EL (cell line): Measurements from ENCODE around the gene TMEM269.
A peak's percentile ranks its signal among the peaks of the same experiment; 100 is the strongest.
"Not testable (repeated sequence)": the region's sequence is repeated elsewhere in the genome, so short reads cannot be mapped to it uniquely, and the experiment has no call there.

Experiments used
- DNase-seq: peaks from one replicate; pipeline ENCODE4 v3.0.0-alpha.2; 2016

Gene TMEM269

DNA sequence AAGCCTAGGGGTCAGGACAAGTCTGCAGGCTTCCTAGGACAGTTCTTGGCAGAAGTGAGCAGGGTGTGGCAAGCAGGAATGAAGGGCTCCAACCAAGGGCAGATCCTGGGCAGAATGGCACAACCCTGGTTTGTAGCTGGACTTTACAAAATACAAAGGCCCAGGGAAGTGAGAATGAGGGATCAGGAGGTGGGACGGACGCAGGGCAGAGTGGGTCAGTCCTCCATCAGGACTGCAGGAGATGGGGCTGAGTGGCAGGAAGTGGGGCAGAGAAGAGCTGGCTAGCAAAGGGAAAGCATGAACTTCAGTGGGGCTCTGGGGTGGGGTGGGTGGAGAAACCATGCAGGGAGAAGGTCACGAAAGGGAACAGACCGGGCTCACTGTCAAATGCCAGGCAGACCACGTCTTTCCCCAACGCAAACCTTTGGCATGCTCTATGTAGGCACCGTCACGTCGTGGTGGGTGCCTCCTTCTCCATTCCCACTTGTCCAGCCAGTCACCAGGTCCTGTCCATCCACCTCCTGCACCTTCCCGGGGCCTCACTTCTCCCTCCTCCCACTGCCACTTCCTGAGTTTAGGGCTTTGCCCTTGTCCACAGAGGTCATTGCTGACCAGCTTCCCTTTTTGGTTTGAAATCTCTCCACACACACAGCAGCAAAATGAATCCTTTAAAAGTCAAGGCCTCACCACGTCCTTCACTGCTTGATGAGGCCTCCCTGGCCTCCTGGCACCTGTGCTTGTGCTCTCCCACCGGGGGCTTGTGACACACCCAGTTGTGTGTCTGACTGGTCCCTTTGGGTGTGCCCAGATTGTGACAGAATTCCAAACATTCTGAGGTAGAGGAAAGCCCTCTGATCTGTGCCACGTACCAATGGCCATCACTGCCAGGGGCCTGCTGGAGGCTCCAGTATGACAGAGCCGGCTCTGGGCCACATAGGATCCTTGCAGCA lies 36.1 kb upstream of the TMEM269 start:
- no peak for DNase-seq

DNA sequence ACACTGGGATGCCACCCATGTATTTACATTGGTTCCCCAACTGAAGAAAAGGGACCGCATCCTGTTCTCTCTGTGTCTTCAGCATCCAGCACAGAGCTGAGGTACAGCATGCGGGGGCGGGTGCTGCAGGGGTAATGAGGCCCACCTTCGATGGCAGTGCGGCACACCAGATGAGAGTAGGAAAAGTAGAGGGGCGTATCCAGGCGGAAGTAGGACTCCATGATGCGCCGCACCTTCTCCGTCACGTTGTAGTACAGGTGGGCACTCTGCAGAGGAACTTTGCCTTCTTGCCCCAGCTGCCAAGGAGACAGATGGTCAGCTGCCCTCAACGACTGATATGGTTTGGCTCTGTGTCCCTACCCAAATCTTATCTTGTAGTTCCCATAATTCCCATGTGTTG lies 34.8 kb upstream of the TMEM269 start:
- no peak for DNase-seq

DNA sequence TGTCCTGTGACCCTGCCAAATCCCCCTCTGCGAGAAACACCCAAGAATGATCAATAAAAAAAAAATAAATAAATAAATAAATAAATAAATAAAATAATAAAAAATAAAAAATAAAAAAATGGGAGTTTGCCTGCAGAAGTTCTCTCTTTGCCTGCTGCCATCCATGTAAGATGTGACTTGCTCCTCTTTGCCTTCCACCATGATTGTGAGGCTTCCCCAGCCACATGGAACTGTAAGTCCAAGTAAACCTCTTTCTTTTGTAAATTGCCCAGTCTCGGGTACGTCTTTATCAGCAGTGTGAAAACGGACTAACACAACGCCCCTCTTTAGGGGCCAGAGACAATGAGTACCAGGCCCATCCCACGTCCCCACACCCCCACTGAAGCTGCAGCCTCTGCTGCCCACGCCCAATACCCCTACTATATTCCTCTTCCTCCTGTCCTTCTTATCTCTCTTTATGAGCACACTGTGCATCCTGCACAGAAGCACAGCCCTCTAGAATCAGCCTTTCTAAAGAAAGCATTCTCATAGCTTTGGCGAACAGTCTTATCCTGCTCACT lies 33.2 kb upstream of the TMEM269 start:
- not testable (repeated sequence) for DNase-seq

DNA sequence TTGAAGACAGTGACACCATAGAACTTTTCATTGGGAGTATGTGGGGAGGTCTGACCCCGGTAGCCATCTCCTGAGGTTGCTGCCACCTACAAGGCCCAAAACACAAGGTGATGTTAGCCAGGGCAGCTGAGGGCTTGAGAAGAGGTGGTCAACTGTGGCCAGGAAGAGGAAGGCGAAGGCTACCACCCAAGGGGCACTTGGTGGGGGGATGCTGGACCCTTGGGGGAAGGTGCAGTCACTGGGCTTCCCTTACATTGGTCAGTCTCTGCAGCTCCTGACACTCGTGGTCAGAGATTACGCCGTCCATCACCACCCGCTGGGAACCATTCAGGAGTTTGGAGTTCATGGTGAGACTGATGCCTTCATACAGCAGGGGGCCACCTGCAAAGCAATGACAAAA lies 32.5 kb upstream of the TMEM269 start:
- DNase-seq = no peak

DNA sequence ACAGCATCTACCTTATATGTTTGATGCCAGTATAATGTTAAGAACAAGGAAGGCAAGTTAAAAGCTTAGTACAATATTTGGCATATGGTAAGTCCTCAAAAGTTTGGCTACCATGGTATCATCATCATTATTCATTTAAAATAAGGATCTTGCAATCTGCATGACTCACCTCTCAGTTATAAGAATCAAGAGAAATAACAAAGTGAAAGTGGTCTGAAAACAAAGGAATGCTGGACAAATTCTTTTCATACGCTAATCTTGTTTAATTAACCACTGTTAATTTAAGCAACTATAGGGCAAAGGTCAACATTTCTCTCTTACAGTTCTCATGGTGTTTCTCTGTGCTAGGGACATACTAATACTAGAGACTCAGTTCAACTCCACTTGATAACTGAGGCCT lies 31.7 kb upstream of the TMEM269 start:
- peak; percentile 60 for DNase-seq

DNA sequence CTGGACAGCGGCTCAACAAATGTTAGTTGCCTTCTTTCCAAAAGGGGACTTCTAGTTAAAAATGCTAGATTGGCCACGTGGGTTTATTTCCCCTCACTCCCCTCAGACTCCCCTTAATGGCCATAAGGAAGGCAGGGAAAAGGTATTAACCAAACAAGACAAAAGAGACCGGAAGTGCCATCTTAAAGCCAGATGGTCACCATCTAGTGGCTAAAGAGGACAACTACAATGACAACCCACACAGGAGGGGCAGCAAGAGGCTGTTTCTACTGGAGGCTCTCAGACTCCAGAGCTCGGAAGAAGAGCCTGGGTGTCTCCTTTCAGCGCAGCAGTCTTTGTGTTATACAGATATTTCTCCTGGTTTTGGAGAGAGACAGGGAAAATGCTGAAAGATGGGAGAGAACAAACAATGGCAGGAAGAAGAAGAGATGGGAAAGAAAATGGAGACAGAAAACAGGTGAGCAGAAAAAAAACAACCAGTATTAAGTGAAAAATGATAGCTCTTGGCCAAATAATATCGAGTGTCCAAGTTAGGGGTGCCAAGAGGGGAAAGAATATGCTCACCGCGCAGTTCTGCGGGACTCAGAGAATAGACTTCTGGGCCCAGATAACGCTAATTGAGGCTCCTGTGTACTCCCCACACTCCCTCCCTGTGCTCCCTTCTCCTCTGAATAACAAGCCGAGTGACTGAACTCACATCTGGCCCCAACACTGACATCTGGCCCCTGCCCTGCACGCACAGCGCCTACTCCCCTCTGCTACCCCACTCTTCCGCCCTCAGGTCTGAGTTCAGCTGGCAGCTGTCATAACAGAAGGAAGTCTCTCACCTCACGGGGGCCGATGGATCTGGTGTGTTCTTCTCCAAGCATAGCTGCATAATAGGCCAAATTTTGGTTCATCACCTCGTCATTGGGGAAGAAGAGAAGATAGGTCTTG lies 27.6 kb upstream of the TMEM269 start:
- DNase-seq = peak; percentile 71

DNA sequence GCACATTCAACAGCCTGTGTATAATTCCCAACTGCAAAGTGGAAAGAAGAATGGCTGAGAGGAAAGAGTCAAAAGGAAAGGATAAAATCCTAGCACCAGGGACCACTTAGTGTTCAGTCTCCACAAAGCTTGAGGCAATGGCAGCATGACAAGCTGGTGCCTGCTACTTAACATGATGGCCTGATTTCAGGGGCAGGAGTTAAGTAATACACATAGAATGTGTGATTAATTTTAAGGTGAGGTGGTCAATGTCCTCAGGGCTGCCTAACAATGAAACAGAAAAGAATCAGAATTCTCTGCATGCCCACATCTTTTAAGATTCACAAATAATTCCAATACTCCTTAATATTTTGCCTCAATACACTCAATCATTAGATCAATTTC lies 26.9 kb upstream of the TMEM269 start:
- no peak for DNase-seq

DNA sequence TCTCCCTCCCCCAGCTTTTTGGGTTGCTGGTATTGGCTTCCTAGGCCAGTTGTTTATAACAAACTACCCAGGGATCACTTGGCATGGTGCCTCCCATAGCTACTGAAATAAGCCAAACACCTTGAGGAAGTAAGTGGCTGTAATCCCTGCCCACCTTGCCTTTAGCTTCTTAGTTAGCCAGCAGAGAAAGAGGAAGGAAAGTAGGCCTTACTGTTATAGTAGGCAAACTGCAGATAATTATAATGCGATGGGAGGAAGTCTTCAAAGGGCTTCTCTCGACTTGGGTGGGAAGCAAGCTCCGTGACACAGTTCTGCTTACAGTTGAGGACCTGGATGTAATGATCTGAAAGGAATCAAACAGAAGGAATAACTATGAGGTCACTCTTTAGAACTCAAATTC lies 26.1 kb upstream of the TMEM269 start:
- no peak for DNase-seq

DNA sequence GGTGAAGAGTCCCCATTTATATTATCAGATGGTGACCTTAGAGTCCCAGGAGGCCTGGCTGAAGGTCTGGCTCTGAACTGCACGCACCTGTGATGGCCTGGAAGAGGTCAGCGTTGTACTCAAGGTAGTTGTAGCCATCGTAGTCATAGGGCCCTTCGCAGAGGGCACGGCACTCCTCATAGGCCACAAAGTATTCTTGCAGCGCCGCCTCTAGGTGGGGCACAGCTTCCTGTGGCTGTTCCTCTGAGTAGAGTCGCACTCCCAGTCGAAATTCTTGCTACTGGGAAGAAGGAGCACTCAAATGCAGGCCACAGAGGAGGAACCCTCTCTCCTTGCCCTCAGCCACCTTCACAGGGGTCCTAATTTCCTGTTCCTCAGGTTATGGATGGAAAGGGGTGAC lies 25.7 kb upstream of the TMEM269 start:
- no peak for DNase-seq

DNA sequence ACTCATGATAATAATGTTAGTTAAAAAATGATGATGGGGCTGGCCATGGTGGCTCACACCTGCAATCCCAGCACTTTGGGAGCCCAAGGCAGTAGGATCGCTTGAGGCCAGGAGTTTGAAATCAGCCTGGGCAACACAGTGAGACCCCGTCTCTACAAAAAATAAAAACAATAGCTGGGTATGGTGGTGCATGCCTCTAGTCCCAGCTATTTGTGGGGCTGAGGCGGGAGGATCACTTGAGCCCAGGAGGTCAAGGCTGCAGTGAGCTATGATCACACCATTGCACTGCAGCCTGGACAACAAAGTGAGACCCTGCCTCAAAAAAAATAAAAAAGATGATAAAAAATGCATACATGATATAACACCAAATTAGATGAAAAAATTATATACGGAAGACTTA lies 23.2 kb upstream of the TMEM269 start:
- DNase-seq = no peak

DNA sequence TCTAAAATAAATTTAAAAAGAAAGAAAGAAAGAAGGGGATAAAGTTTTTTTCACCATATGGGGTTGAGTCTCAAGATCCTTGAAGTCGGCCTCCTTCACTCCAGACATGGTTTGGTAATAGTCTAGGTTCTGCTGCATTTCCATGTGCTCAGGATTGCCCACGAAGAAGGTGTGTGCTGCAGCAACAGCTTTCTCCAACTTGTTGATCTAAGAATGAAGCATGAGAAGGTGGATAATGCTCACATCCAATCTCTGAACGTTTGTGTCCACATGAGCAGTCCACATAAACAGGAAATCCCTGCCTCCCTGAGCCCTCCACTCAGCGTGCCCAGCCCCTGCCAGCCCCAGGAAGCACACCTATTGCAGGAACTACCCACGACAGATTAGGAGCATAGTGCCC lies 22.5 kb upstream of the TMEM269 start:
- no peak for DNase-seq

DNA sequence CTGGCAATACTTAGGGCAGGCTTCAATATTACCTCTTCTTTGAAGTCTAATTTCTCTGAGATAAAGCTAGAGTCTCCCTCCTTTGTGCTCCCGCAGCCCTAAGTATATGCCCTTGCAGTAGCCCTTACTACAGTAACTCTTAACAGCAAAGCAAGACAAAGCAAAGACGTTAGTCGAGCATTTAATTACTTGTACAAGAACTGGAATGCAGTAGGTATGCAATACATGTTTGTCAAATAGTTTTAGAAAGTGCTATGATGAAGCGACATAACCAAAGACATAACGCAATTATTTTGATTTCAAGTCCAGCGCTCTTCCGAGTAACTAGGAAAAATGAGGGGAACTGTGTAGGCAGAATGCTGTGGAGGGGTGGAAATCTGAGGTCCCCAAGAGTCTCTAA lies 19.5 kb upstream of the TMEM269 start:
- DNase-seq = peak; percentile 21

DNA sequence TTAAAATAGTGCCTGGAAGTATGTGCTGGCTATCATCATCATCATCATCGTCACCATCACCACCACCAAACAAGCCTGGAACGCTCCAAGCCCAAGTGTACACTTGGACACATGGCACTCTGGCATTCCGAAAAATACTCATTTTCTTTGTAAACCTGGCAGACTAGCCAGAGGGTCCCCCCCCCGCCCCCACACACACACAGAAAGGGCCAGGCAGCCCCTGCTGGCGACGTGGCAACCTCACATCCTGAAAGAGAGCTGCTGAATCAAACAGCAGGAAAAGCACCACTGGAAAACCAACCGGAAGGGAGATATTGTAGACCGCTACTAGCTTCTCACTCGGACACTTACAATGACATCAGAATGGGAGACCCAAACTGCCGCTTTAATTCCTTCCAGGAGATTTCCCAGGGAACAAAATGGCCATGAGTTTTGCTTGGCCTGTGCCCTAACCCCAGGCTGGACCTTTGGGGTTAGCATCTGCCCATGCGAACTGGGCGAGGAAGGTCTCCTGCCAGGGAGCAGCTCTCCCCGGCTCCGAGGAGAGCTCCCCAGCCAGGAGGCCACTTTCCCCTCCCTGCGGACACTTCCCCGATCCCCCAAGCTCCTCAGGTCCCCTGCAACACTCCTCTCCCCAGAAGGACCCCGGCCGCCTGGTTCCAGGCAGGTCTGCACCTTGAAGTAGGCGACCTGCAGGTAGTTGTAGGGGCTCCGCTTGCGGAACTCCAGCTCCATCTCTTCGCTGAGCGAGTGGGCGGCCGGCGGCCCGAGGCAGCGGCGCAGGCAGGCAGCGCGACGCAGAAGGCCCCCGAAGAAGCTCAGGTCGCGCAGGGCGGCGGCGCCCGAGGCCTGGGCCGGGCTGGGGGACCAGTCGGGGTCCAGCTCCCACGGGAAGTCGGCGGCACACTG lies 18.7 kb upstream of the TMEM269 start:
- DNase-seq = peak; percentile 88

DNA sequence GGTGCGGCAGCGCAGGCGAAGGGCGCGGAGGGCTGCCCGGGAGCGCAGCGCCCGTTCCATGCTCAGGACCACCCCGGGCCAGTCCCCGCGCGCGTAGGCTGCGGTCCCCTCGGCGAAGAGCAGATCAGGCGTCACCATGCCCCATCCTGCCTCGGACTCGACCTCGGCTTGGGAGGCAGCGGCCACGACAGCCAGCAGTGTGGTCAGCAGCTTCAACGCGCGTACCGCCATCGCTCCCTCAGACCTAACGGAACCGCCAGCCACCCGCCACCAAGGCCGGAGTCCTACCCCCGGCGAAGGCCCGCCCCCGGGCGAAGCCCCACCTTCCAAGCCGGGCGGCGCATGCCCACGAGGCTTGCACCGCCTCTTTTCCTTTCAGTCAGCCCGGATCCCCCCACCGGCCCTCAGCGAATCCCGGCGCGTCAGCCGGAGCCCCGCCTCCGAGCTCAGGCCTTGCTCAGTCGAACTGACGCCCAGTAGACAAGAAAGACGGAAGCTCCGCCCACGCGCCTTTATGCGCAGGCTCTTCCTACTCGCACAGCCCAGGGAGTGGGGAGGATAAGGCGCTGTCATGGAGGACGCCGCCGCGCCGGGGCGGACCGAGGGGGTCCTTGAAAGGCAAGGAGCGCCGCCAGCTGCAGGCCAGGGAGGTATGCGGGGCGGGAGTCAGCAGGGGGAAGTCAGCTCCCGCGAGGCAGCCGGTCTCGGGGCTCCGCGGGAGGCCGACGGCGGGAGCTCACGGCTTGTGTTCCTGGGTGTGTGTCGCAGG lies 17.9 kb upstream of the TMEM269 start, which contains the start of the genes C1orf50 and P3H1:
Gene C1orf50, plus strand, starts transcription at position 509 of the 769 bp plus-strand sequence. Its CDS starts 63 bp downstream, at position 572.
Gene P3H1, minus strand, starts transcription at position 288 of the 769 bp plus-strand sequence. Its CDS starts 57 bp downstream, at position 231.
- peak; percentile 99 for DNase-seq

DNA sequence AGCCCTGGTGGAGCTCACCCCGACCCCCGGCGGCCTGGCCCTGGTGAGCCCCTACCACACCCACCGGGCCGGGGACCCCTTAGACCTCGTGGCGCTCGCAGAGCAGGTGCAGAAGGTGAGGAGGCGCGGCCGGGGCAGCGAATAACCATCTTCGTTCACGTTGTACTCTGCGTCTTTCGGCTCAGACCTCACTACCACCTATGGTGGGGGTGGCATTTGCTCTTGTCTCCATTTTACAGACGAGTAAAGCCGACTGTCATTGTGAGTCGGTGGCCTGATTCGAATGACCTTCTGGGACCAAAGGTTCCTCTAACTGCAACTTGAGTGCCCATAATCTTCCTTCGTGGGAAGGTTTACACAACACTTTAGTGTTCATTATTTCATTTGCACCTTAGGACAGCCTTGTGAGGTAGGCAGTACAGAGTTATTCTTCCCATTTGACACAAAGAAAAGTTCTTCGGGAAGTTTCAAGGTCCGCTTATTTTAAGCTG lies 17.2 kb upstream of the TMEM269 start:
- no peak for DNase-seq

DNA sequence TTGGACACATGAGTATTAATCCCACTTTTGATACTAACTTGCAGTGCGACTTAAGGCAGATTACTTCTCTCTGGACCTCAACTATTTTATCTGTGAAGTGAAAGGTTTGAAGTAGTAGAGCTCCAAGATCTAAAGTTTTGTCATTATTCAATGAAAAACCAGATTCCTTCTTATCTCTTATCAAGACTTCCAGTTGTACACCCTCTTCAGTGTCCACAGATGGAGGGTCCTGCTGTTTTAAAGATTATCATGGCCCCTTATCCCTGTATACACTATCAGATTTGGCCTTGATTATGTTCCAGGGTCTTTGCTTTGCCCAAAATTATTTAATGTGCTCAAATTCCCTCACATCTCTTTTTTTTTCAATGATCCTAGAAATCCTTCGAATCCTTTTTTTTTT lies 16.6 kb upstream of the TMEM269 start:
- no peak for DNase-seq

DNA sequence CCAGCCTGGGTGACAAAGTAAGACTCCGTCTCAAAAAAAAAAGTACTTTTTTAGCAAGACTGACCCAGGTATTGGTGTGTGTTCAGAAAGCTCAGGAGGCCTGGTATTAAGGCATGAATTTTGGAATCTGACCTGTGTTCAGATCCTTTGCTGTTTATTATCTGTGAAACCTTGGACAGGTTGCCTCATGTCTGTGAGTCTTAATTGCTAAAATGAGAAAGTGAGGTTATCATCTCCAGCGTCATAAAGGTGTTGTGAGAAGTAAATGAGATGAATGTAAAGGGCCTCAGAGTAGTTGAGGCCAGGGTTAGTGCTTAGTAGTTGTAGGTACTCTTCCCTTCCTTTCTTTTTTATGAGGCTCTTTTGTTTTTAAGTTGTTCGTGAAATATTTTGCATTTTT lies 15.0 kb upstream of the TMEM269 start:
- no peak for DNase-seq

DNA sequence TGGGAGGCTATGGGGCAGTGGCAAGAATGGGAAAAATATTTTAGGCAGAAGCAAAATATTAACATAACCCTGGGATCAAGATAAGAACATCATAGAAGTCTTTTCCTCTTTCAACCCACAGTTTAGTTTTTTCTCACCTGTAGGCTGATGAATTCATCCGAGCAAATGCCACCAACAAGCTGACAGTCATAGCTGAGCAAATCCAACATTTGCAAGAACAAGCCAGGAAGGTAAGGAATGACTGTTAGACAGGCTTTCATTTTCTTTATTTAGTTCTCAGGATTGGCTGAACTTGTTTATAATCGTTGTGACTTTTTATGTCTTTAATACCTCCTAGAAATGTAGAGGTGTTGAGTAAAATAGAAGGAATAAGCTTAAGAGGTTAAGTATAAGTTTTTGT lies 11.4 kb upstream of the TMEM269 start:
- DNase-seq = no peak

DNA sequence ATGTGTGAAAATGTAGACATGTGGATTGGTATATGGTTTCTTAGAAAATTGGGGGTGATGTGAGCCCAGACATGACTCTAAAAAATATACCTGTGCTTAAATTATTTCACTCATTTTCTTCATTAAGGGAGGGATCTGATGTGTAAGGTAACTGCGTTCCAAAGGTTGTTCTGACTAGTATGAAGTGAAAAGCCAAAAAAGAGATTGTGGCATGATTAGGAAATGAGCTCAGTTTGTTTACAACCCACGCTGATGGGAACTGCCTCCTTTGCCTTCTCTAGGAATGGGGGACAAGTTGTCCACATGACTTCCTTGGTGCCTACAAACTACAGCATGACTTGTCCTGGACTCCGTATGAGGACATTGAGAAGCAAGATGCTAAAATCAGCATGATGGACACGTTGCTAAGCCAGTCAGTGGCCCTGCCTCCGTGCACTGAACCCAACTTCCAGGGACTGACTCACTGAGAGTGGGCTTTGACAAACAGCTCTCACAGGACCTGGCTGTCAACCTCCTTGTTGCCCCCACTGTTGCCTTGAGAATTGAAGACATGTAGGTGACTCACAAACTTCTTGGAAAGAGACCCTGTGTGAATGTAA lies 9.8 kb upstream of the TMEM269 start:
- no peak for DNase-seq

DNA sequence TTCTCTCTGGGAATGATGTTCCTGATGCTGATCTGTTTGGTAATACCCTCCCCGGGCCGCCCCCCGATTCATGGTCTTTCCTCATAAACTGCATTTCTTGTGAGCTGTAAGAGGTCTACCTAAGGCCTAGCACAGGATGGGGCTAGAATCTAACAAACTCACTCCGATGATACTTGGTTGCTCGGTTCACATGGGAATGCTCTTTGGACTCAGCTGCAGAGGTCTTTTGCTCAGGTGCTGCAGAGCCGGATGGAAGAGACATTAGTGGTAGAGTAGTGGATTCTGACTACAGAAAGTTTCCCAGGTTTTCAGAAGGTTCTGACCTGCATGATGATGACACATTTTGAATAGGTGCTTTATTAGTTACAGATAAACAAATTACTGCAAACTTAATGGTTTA lies 8.3 kb upstream of the TMEM269 start:
- no peak for DNase-seq

DNA sequence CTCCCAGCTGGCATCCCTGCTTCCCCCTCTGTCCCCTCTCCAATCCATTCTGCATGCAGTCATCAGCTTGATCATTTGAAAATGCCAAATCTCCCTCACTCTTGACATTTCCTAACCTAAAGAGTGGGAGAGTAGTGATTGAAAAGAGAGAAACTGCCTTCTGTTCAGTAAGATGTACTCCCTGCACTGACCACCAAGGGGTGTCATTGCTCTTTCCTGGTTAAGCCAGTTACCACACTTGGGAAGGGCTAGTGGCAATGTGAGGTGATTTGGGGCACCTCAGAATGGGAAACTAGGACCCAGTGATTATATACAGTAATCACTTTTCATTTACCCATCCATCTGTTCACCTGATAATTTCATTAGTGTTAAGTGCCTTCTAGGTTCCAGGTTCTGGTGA lies 6.9 kb upstream of the TMEM269 start:
- DNase-seq = peak; percentile 45
